Measurements from ENCODE around the gene NT5C2.

- no peak for TF ChIP-seq CTCF (IDR thresholded peaks at IDR 0.05; ENCODE audit: low read length)
- no peak for TF ChIP-seq EZH2phosphoT487 (IDR thresholded peaks at IDR 0.05; ENCODE audit: low read length)
- TF ChIP-seq EZH2 (optimal IDR thresholded peaks at IDR 0.05; ENCODE audit: low read depth, low read length) = no peak
Observed at GRCh38 chr10:103203466-103203865, 10.4 kb upstream of the NT5C2 start.
